K562 treated with DMSO at 1 percent for 4 hours (cell line): Measurements from ENCODE around the gene FOCAD. TPM values are rescaled to one million over a fixed set of nuclear protein-coding genes. Genes with fewer than 3 reads are reported as not detected.

ENCODE experiments used
- total RNA-seq: library from RNA; unstranded; fragments of 300-600 nt; gene quantifications from 2 replicates; pipeline ENCODE4 v1.2.3, GENCODE V29; 2022; ENCODE audit not compliant: insufficient read depth

The FOCAD gene, protein sequence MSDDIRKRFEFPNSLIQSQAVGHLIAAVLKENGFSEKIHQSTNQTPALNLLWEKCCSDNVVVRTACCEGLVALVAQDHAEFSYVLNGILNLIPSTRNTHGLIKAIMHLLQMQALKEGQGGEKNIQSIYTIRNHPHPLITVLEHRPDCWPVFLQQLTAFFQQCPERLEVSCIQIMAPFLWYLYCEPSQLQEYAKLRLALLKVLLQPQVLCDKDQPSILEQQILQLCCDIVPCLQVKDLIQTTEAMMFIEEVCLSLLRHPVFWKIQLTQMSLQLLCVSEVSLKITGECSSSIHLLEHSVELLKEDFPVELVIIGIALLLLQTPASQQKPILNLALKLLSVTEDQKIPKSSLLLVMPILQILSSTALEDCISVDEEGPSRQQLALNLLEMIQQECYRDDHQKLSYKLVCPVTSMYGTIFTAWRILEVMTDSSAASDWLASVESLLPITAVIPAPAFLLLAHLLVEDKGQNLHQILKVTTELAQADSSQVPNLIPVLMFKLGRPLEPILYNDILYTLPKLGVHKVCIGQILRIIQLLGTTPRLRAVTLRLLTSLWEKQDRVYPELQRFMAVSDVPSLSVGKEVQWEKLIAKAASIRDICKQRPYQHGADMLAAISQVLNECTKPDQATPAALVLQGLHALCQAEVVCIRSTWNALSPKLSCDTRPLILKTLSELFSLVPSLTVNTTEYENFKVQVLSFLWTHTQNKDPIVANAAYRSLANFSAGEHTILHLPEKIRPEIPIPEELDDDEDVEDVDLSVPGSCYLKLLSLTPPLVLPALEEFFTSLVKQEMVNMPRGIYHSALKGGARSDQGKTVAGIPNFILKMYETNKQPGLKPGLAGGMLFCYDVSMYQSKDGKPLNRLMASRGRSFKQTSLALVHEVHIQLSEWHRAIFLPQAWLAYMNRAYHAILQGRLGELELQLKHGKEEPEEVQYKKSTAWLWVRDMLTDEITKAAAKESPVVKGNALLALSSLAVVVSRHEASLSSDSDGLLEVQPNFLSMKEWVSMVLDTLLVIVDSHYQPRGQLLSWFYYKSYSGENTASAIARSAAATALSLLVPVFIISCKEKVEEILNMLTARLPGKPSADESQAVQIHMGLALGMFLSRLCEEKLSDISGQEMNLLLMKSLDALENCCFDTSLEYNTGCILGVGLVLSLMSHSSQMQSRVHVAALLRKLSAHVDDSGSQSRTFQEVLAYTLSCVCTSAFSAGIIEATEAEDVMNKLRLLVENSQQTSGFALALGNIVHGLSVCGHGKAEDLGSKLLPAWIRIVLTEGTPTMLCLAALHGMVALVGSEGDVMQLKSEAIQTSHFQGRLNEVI (N-terminal part only)
- total RNA-seq = not detected in 2 replicates

GRCh38 chr9:20684035-20684874 is at the start of gene FOCAD:
FOCAD (plus strand) TSS chr9:20684259; CDS start chr9:20715354, 31,095 bp downstream.

DNA sequence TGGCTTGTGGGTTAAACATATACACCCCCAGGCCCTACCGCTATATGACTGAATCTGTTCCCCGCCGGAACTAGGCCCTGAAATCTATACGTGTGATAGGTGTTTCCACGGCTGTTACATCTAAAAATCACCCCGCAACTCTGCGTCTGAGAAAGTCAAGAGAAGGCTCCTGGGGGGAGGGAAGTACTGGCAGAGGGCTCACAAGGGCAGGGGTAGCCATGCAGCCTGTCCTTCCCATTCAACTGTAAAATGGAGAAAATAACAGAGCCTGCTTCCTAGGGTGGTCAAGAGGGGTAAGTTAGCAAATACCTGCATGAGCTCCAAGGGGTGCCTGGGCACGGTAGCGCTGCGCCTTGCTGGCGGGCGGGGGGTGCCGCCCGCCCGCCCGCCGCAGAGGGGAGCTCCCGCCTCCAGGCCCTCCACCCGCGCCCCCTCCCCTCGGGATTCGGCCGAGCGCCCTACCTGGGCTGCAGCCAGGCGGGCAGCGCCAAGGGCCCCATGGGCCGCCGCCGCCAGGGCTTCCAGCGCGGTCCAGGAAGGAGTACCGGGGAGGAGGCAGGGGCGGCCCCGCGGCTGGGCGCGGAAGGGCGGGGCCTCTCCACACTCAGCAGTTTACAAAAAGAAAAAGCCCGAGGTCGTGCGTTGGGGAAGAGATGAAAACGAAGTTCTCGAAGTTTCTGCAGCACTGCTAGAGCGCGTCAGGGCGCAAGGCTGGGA is 347.2 kb downstream of the FOCAD start, which contains the start of gene HACD4:
Gene HACD4, minus strand, starts transcription at position 550 of the 717 bp plus-strand sequence. Its CDS starts 50 bp downstream, at position 500.

Other genes starting within 250 kb of the FOCAD start
- not detected in 2 replicates for gene MLLT3, start 61.8 kb upstream of the FOCAD start, total RNA-seq